Fibroblast of skin of left biceps (primary cell): ENCODE results near the gene LIPI.
"Not testable (repeated sequence)": the region's sequence is repeated elsewhere in the genome, so short reads cannot be mapped to it uniquely, and the experiment has no call there.

Experiments
- DNase-seq, 2 experiments: peaks; one replicate each; pipeline ENCODE4 v3.0.0-alpha.2; 2013; ENCODE audit warnings: low read depth in 2 of 2

The LIPI gene

GRCh38 chr21:14073615-14074014, 137.1 kb downstream of the LIPI start:
- no peak for DNase-seq

- DNase-seq, result no peak
Measured at GRCh38 chr21:14072761-14073535, 137.8 kb downstream of the LIPI start.

- DNase-seq, result no peak
Measured at GRCh38 chr21:14071902-14072734, 138.6 kb downstream of the LIPI start.

- no peak for DNase-seq
Measured at GRCh38 chr21:14070968-14071367, 139.8 kb downstream of the LIPI start.

GRCh38 chr21:14070049-14070893, 140.5 kb downstream of the LIPI start:
- DNase-seq, result no peak

GRCh38 chr21:14064296-14064645, 146.5 kb downstream of the LIPI start:
- no peak for DNase-seq

GRCh38 chr21:14063620-14064295, 147.0 kb downstream of the LIPI start:
- DNase-seq, result not testable (repeated sequence)

GRCh38 chr21:14062684-14063083, 148.1 kb downstream of the LIPI start:
- not testable (repeated sequence) for DNase-seq

GRCh38 chr21:14061820-14062219, 148.9 kb downstream of the LIPI start:
- DNase-seq, result not testable (repeated sequence)

GRCh38 chr21:14058995-14059627, 151.6 kb downstream of the LIPI start:
- DNase-seq, result not testable (repeated sequence)
